SU-DHL-6 (cell line): ENCODE measurements around the gene HS6ST3.

ENCODE experiments used
- CTCF ChIP-seq: fragments of 200-600 bp; sonication (generic); IDR thresholded peaks from one replicate; pipeline ENCODE4 v1.5.1; 2017; ENCODE audit warnings: antibody characterized with exemption, mild to moderate bottlenecking, low read length, moderate library complexity; ENCODE audit not compliant: insufficient read depth, poor library complexity, severe bottlenecking
- EZH2phosphoT487 ChIP-seq: fragments of 200-600 bp; sonication (generic), shearing (Covaris generic); conservative IDR thresholded peaks from 2 replicates; pipeline ENCODE4 v1.6.1; 2018; ENCODE audit warnings: mild to moderate bottlenecking, antibody characterized with exemption, low read length, moderate library complexity, mixed read lengths

- peak; percentile 21 for TF ChIP-seq CTCF
- TF ChIP-seq EZH2phosphoT487, result no peak
Measured at GRCh38 chr13:96817336-96817941, 727.5 kb downstream of the HS6ST3 start.
